Measurements from ENCODE around the gene SAA1. TPM values are rescaled to one million over a fixed set of nuclear protein-coding genes. Genes with fewer than 3 reads are reported as not detected.
"Not testable (repeated sequence)": the region's sequence is repeated elsewhere in the genome, so short reads cannot be mapped to it uniquely, and the experiment has no call there.

The SAA1 gene
- total RNA-seq, 1 experiment from 2014 or later = not detected

GRCh38 chr11:18264677-18265555, 1.1 kb upstream of the SAA1 start:
- no peak for DNase-seq
- Histone ChIP-seq H3K27me3 (ENCODE audit: low read length) (no peaks in the 10 kb centered on the region), H3K27ac (ENCODE audit: low read length) (no peak overlapping the region), H3K9me2 (replicated peaks; ENCODE audit: insufficient read depth, low read length) (no peaks in the 10 kb centered on the region), H3K4me2 (ENCODE audit: low read depth, low read length, poor library complexity, severe bottlenecking) (no peak overlapping the region), H3K4me1 (ENCODE audit: low read length) (no peaks in the 10 kb centered on the region), H2AFZ (ENCODE audit: low read length) (no peak overlapping the region), H3K36me3 (ENCODE audit: insufficient read depth, low read length) (no peaks in the 10 kb centered on the region), H3K9me3 (ENCODE audit: low read length) (no peaks in the 10 kb centered on the region), H4K20me1 (ENCODE audit: insufficient read depth, low read depth, low read length) (no peaks in the 10 kb centered on the region), H3K79me2 (ENCODE audit: low read length) (no peaks in the 10 kb centered on the region), H3K9ac (ENCODE audit: low read length) (no peak overlapping the region), H3K4me3 (ENCODE audit: low read length) (no peak overlapping the region)

DNA sequence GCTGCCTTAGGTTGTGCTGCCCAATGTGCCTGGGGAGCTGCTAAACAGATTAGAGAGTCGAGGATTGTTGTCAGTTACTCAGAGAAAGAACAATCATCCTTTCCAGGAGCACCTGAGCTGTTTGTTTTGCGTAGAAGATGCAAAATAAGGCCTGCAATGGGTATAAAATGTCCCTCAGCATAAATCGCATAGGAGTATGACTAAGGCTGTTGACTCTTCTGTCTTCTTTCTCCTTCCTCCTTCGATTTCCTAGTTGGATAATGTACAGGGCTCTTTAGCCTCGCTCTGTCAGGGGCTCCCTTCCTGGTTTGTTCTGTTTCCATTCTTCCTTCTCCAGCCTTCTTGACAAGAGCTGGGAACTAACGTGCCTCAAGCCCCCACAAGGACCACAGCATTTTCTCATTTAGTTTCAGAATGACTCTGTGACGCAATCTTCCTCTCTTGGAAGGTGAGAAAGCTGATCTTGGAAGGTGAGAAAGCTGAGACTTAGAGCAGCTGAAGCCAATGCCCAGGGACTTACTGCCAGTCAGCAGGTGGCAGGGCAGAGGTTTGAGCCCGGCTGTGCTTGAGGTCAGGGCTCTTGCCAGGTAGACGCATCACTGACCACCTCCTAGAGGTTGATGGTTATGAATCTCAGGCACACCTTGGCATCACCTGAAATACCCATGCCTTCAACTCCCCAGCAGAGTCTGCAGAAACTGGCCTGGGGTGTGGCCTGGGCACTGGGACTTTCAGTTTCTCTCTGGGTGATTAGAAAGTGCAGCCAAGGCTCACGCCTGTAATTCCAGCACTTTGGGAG, 1.5 kb downstream of the SAA1 start:
- H3K79me2 ChIP-seq (ENCODE audit: low read length); H4K20me1 ChIP-seq (ENCODE audit: insufficient read depth, low read depth, low read length); H3K9me3 ChIP-seq (ENCODE audit: low read length); H3K4me1 ChIP-seq (ENCODE audit: low read length); H2AFZ ChIP-seq (ENCODE audit: low read length); H3K4me2 ChIP-seq (ENCODE audit: low read depth, low read length, poor library complexity, severe bottlenecking); H3K36me3 ChIP-seq (ENCODE audit: insufficient read depth, low read length); DNase-seq; H3K4me3 ChIP-seq (ENCODE audit: low read length); H3K27me3 ChIP-seq (ENCODE audit: low read length); H3K9ac ChIP-seq (ENCODE audit: low read length); H3K9me2 ChIP-seq (replicated peaks; ENCODE audit: insufficient read depth, low read length); H3K27ac ChIP-seq (ENCODE audit: low read length): not testable (repeated sequence)

GRCh38 chr11:18269252-18269651, 3.2 kb downstream of the SAA1 start:
- not testable (repeated sequence) for H3K79me2 ChIP-seq (ENCODE audit: low read length); H3K9me3 ChIP-seq (ENCODE audit: low read length); H3K27me3 ChIP-seq (ENCODE audit: low read length); H3K27ac ChIP-seq (ENCODE audit: low read length); H3K4me3 ChIP-seq (ENCODE audit: low read length); H3K4me1 ChIP-seq (ENCODE audit: low read length); H3K9me2 ChIP-seq (replicated peaks; ENCODE audit: insufficient read depth, low read length); H3K36me3 ChIP-seq (ENCODE audit: insufficient read depth, low read length); H3K4me2 ChIP-seq (ENCODE audit: low read depth, low read length, poor library complexity, severe bottlenecking); H2AFZ ChIP-seq (ENCODE audit: low read length); H4K20me1 ChIP-seq (ENCODE audit: insufficient read depth, low read depth, low read length); H3K9ac ChIP-seq (ENCODE audit: low read length); DNase-seq

DNA sequence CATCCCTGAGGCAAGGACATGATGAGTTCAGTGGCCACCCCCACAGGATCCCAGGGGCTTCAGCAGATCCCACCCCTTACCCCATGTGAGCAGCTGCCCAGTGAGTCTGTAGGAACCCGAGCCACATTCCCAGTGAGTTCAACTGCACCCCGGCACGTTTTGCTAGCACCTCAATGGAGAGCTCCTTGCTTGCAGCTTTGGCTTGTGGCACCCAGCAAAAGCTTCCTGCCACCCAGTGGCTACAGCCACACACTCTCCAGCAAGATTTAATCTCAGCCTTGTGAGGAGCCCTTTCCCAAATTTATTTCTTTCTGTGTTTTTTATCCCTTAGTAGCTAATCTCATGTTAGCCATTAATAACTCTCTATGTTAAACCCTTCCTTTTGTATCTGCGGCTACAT, 4.0 kb downstream of the SAA1 start:
- no peak overlapping the region for H3K4me3 ChIP-seq (ENCODE audit: low read length)
- no peaks in the 10 kb centered on the region for H3K9me2 ChIP-seq (replicated peaks; ENCODE audit: insufficient read depth, low read length)
- H3K79me2 ChIP-seq (ENCODE audit: low read length) = no peaks in the 10 kb centered on the region
- no peak overlapping the region for H3K9ac ChIP-seq (ENCODE audit: low read length)
- no peak overlapping the region for H3K4me2 ChIP-seq (ENCODE audit: low read depth, low read length, poor library complexity, severe bottlenecking)
- H3K36me3 ChIP-seq (ENCODE audit: insufficient read depth, low read length) = no peaks in the 10 kb centered on the region
- H2AFZ ChIP-seq (ENCODE audit: low read length) = no peak overlapping the region
- no peak for DNase-seq
- no peaks in the 10 kb centered on the region for H3K27me3 ChIP-seq (ENCODE audit: low read length)
- H3K9me3 ChIP-seq (ENCODE audit: low read length) = no peaks in the 10 kb centered on the region
- H3K4me1 ChIP-seq (ENCODE audit: low read length) = no peaks in the 10 kb centered on the region
- no peak overlapping the region for H3K27ac ChIP-seq (ENCODE audit: low read length)
- H4K20me1 ChIP-seq (ENCODE audit: insufficient read depth, low read depth, low read length) = no peaks in the 10 kb centered on the region

DNA sequence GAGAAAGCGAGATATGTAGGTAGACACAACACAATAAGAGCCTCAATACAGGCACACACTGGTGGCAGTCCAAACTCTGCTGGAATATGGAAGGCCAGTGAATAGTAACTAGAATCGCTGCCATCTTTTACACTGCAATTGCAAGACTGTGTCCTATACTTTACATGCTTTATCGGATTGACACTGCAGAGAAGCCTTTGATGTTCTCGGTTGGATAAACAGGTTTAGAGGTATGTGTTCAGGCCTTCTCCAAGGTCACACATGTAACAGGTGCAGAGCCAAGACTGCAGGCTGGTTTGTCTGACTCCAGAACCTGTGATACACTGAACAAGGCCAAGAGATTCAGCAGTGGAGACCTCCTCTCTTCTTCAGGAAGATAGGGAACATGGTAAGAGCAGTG, 5.1 kb downstream of the SAA1 start:
- Histone ChIP-seq H3K79me2 (ENCODE audit: low read length) (no peaks in the 10 kb centered on the region), H3K4me3 (ENCODE audit: low read length) (no peak overlapping the region), H2AFZ (ENCODE audit: low read length) (no peak overlapping the region), H3K9me3 (ENCODE audit: low read length) (no peaks in the 10 kb centered on the region), H3K4me2 (ENCODE audit: low read depth, low read length, poor library complexity, severe bottlenecking) (no peak overlapping the region), H3K27ac (ENCODE audit: low read length) (no peak overlapping the region), H3K9me2 (replicated peaks; ENCODE audit: insufficient read depth, low read length) (no peaks in the 10 kb centered on the region), H3K9ac (ENCODE audit: low read length) (no peak overlapping the region), H3K4me1 (ENCODE audit: low read length) (no peaks in the 10 kb centered on the region), H3K36me3 (ENCODE audit: insufficient read depth, low read length) (no peaks in the 10 kb centered on the region), H3K27me3 (ENCODE audit: low read length) (no peaks in the 10 kb centered on the region), H4K20me1 (ENCODE audit: insufficient read depth, low read depth, low read length) (no peaks in the 10 kb centered on the region)
- no peak for DNase-seq

DNA sequence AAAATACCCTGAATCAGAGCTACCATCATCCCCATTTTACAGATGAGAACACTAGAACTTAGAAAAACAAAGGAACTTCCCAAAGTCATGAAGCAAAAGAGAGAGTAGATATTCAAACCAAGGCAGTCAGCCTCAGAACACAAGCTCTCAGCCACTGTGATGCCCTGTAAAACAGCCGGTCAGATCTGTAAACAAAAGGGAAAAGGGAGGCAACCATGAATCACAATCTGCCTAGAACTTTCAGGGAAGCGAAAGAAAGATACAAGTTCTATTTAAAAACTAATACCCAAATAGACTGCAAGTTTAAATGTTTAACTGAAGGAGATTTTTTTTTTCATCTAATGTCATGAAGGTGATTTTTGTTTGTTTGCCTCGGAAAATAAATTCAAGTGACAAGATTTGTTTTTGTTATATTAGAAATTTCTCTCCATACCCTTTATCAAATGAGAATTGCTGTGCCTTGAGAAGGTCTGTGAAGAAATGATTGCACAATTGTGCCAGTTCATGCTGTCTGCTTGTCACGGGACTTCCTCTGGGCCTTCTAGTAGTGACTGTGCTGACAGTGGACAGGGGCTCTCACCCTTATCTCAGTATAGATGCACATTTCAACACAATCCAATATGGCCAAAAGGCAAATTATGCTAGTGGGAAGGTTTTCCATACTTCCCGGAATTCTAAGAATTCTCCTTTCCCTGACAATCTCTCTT, 11.7 kb downstream of the SAA1 start:
- Histone ChIP-seq H3K79me2 (ENCODE audit: low read length) (no peaks in the 10 kb centered on the region), H3K36me3 (ENCODE audit: insufficient read depth, low read length) (peaks cover 37% of the 10 kb centered on the region), H3K4me2 (ENCODE audit: low read depth, low read length, poor library complexity, severe bottlenecking) (no peak overlapping the region), H4K20me1 (ENCODE audit: insufficient read depth, low read depth, low read length) (no peaks in the 10 kb centered on the region), H3K4me1 (ENCODE audit: low read length) (peaks cover 5% of the 10 kb centered on the region), H3K9me2 (replicated peaks; ENCODE audit: insufficient read depth, low read length) (no peaks in the 10 kb centered on the region), H3K27me3 (ENCODE audit: low read length) (no peaks in the 10 kb centered on the region), H3K9ac (ENCODE audit: low read length) (no peak overlapping the region), H3K9me3 (ENCODE audit: low read length) (no peaks in the 10 kb centered on the region), H2AFZ (ENCODE audit: low read length) (no peak overlapping the region), H3K27ac (ENCODE audit: low read length) (no peak overlapping the region), H3K4me3 (ENCODE audit: low read length) (no peak overlapping the region)
- DNase-seq = no peak

- H3K4me3 ChIP-seq (ENCODE audit: low read length) = no peak overlapping the region
- peak; percentile 49 for DNase-seq
- H3K9ac ChIP-seq (ENCODE audit: low read length) = no peak overlapping the region
- no peak overlapping the region for H3K4me2 ChIP-seq (ENCODE audit: low read depth, low read length, poor library complexity, severe bottlenecking)
- H3K27ac ChIP-seq (ENCODE audit: low read length) = no peak overlapping the region
- H4K20me1 ChIP-seq (ENCODE audit: insufficient read depth, low read depth, low read length) = no peaks in the 10 kb centered on the region
- H2AFZ ChIP-seq (ENCODE audit: low read length) = no peak overlapping the region
- no peaks in the 10 kb centered on the region; the same call in 1 of the 2 replicates for H3K79me2 ChIP-seq (ENCODE audit: low read length)
- H3K9me2 ChIP-seq (replicated peaks; ENCODE audit: insufficient read depth, low read length) = no peaks in the 10 kb centered on the region
- H3K36me3 ChIP-seq (ENCODE audit: insufficient read depth, low read length) = peaks cover 61% of the 10 kb centered on the region
- H3K4me1 ChIP-seq (ENCODE audit: low read length) = peaks cover 5% of the 10 kb centered on the region
- no peaks in the 10 kb centered on the region for H3K9me3 ChIP-seq (ENCODE audit: low read length)
- no peaks in the 10 kb centered on the region for H3K27me3 ChIP-seq (ENCODE audit: low read length)
These were observed 14.5 kb downstream of the SAA1 start for GRCh38 chr11:18280438-18281045.

DNA sequence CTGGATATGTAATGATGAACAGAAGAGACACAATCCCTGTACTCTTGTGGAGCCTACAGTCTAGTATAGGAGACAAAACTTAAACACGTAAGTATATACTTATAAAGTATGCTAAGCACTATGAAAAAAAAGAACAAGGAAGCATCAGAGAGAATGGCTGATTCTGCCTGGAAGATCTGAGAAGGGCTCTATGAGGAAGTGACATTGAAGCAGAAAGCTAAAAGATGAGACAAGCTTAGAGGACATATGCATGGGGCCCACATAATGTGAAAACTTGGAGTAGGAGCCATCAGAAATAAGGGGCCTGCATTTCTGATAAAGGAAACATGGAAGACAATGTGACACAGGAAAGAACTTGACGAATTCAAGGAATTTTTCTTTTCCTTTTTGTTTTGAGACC, 16.6 kb downstream of the SAA1 start:
- peaks cover 67% of the 10 kb centered on the region for H3K36me3 ChIP-seq (ENCODE audit: insufficient read depth, low read length)
- H2AFZ ChIP-seq (ENCODE audit: low read length) = no peak overlapping the region
- H4K20me1 ChIP-seq (ENCODE audit: insufficient read depth, low read depth, low read length) = no peaks in the 10 kb centered on the region

More for the DNA sequence above, 16.6 kb downstream of the SAA1 start:
- Histone ChIP-seq H3K27ac (ENCODE audit: low read length) (no peak overlapping the region), H3K4me3 (ENCODE audit: low read length) (no peak overlapping the region), H3K9ac (ENCODE audit: low read length) (no peak overlapping the region), H3K9me2 (replicated peaks; ENCODE audit: insufficient read depth, low read length) (no peaks in the 10 kb centered on the region), H3K79me2 (ENCODE audit: low read length) (peaks cover under 1% of the 10 kb centered on the region), H3K4me2 (ENCODE audit: low read depth, low read length, poor library complexity, severe bottlenecking) (no peak overlapping the region), H3K27me3 (ENCODE audit: low read length) (no peaks in the 10 kb centered on the region), H3K4me1 (ENCODE audit: low read length) (peaks cover 5% of the 10 kb centered on the region), H3K9me3 (ENCODE audit: low read length) (no peaks in the 10 kb centered on the region)
- DNase-seq = no peak
